Measurements from ENCODE around the gene PATE2. TPM values are rescaled to one million over a fixed set of nuclear protein-coding genes. Genes with fewer than 3 reads are reported as not detected.

The PATE2 gene
- total and polyA plus RNA-seq, 2 donors (not counting 1 experiment from before 2014, with no cell fraction given) = not detected

DNA sequence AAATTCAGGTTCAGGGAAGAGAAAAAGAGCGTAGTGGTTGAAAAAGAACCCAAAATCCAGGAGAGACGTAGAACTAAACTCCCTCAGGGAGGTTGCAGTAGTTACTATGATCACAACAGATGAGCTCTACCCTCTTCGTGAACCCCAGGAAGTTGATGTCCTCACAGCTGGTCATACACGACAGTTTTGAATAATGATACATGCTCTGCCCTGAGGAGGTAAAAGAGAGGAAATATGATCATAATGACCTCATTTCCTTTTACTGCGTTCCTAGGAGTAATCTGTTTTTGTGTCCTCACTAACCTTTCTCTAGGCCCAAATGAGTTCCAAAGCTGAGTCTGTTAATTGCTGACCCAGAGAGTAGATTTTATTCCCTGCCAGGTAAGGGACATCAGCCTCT lies 1.3 kb downstream of the PATE2 start:
- no peak overlapping the region for H3K4me3 ChIP-seq (ENCODE audit: control extremely low read depth in 1 of 5, extremely low read depth in 1 of 5, insufficient read depth in 1 of 5, low read depth in 2 of 5, low read length in 4 of 5)
- H3K4me1 ChIP-seq (ENCODE audit: control insufficient read depth in 2 of 2, insufficient read depth in 2 of 2, low read length in 2 of 2) = no peaks in the 10 kb centered on the region
- no peaks in the 10 kb centered on the region for H3K79me2 ChIP-seq (ENCODE audit: control insufficient read depth, insufficient read depth, low read length)
- no peak for DNase-seq
- ChIA-PET CTCF (no interaction called here), POLR2A (no interaction called here)
- no peaks in the 10 kb centered on the region for H3K4me1 Mint-ChIP-seq
- no peak overlapping the region for H3K27ac Mint-ChIP-seq
- H3K27ac ChIP-seq (ENCODE audit: low read length in 2 of 2) = no peak overlapping the region
- H2AFZ ChIP-seq (ENCODE audit: insufficient read depth, low read depth, low read length, poor library complexity, severe bottlenecking) = no peak overlapping the region
- no CpG with 5 or more reads among the region's 5 CpGs for WGBS (ENCODE audit: insufficient coverage)
- no peaks in the 10 kb centered on the region for H3K9me3 Mint-ChIP-seq (ENCODE audit: insufficient read depth)
- no peak for ATAC-seq (ENCODE audit: low read depth)
- H3K9me3 ChIP-seq (ENCODE audit: control extremely low read depth in 1 of 3, control insufficient read depth in 2 of 3, insufficient read depth in 1 of 3, low read length in 2 of 3) = no peaks in the 10 kb centered on the region
- peaks cover 27% of the 10 kb centered on the region for H3K27me3 Mint-ChIP-seq
- no peaks in the 10 kb centered on the region for H3K36me3 ChIP-seq (replicated peaks in 1 of 2; ENCODE audit: control extremely low read depth in 1 of 2, control insufficient read depth in 1 of 2, extremely low read depth in 1 of 2, insufficient read depth in 2 of 2, low read length in 1 of 2)
- no peak overlapping the region for H3K4me2 ChIP-seq (replicated peaks; ENCODE audit: low read depth, low read length, poor library complexity, severe bottlenecking)
- H4K20me1 ChIP-seq (ENCODE audit: control insufficient read depth, insufficient read depth, low read length, poor library complexity, severe bottlenecking) = no peaks in the 10 kb centered on the region
- no peak overlapping the region for H3K4me3 Mint-ChIP-seq
- no peak for TF ChIP-seq EZH2 (IDR thresholded peaks at IDR 0.05; ENCODE audit: borderline replicate concordance, insufficient read depth, low read depth, low read length, poor library complexity, severe bottlenecking)
- TF ChIP-seq, protein P1, sequence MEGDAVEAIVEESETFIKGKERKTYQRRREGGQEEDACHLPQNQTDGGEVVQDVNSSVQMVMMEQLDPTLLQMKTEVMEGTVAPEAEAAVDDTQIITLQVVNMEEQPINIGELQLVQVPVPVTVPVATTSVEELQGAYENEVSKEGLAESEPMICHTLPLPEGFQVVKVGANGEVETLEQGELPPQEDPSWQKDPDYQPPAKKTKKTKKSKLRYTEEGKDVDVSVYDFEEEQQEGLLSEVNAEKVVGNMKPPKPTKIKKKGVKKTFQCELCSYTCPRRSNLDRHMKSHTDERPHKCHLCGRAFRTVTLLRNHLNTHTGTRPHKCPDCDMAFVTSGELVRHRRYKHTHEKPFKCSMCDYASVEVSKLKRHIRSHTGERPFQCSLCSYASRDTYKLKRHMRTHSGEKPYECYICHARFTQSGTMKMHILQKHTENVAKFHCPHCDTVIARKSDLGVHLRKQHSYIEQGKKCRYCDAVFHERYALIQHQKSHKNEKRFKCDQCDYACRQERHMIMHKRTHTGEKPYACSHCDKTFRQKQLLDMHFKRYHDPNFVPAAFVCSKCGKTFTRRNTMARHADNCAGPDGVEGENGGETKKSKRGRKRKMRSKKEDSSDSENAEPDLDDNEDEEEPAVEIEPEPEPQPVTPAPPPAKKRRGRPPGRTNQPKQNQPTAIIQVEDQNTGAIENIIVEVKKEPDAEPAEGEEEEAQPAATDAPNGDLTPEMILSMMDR (IDR thresholded peaks at IDR 0.05) = no peak
- intact Hi-C loops (cut with micrococcal nuclease) = no loop called here
- H3K9ac ChIP-seq (ENCODE audit: low read length) = no peak overlapping the region
- H3K27me3 ChIP-seq (replicated peaks in 1 of 4; ENCODE audit: control extremely low read depth in 1 of 4, control insufficient read depth in 3 of 4, insufficient read depth in 4 of 4, low read length in 3 of 4) = no peaks in the 10 kb centered on the region

- POLR2A ChIA-PET = no interaction called here
- Histone ChIP-seq H3K4me2 (replicated peaks; ENCODE audit: low read depth, low read length, poor library complexity, severe bottlenecking) (no peak overlapping the region), H3K27me3 (replicated peaks in 1 of 4; ENCODE audit: control extremely low read depth in 1 of 4, control insufficient read depth in 3 of 4, insufficient read depth in 4 of 4, low read length in 3 of 4) (no peaks in the 10 kb centered on the region), H4K20me1 (ENCODE audit: control insufficient read depth, insufficient read depth, low read length, poor library complexity, severe bottlenecking) (no peaks in the 10 kb centered on the region), H3K4me1 (ENCODE audit: control insufficient read depth in 2 of 2, insufficient read depth in 2 of 2, low read length in 2 of 2) (no peaks in the 10 kb centered on the region), H3K79me2 (ENCODE audit: control insufficient read depth, insufficient read depth, low read length) (no peaks in the 10 kb centered on the region), H3K27ac (ENCODE audit: low read length in 2 of 2) (no peak overlapping the region), H3K9ac (ENCODE audit: low read length) (no peak overlapping the region), H2AFZ (ENCODE audit: insufficient read depth, low read depth, low read length, poor library complexity, severe bottlenecking) (no peak overlapping the region), H3K9me3 (ENCODE audit: control extremely low read depth in 1 of 3, control insufficient read depth in 2 of 3, insufficient read depth in 1 of 3, low read length in 2 of 3) (no peaks in the 10 kb centered on the region), H3K4me3 (ENCODE audit: control extremely low read depth in 1 of 5, extremely low read depth in 1 of 5, insufficient read depth in 1 of 5, low read depth in 2 of 5, low read length in 4 of 5) (no peak overlapping the region), H3K36me3 (replicated peaks in 1 of 2; ENCODE audit: control extremely low read depth in 1 of 2, control insufficient read depth in 1 of 2, extremely low read depth in 1 of 2, insufficient read depth in 2 of 2, low read length in 1 of 2) (no peaks in the 10 kb centered on the region)
- intact Hi-C loops (cut with micrococcal nuclease) = no loop called here
- Mint-ChIP-seq H3K27ac (no peak overlapping the region), H3K4me1 (no peaks in the 10 kb centered on the region), H3K4me3 (no peak overlapping the region), H3K9me3 (ENCODE audit: insufficient read depth) (no peaks in the 10 kb centered on the region), H3K27me3 (peaks cover 17% of the 10 kb centered on the region)
- 100% methylated on average over 2 of the region's 3 CpGs for WGBS (ENCODE audit: insufficient coverage)
- DNase-seq (no peak), ATAC-seq (ENCODE audit: low read depth) (no peak)
- TF ChIP-seq, protein P1 (IDR thresholded peaks at IDR 0.05) = no peak
- no peak for TF ChIP-seq EZH2 (IDR thresholded peaks at IDR 0.05; ENCODE audit: borderline replicate concordance, insufficient read depth, low read depth, low read length, poor library complexity, severe bottlenecking)
- CTCF ChIA-PET = no interaction called here
Observed at GRCh38 chr11:125773516-125773915, 5.1 kb downstream of the PATE2 start.
